HG03280 (cell line): ENCODE results near the gene AK9.
A peak's percentile ranks its signal among the peaks of the same experiment; 100 is the strongest.

Source experiments
- ATAC-seq: cut with Tn5 transposase; IDR thresholded peaks from one replicate; pipeline ENCODE4 v1.9.1; 2021; ENCODE audit warnings: mild to moderate bottlenecking, moderate library complexity; ENCODE audit not compliant: unreplicated experiment

Gene AK9

DNA sequence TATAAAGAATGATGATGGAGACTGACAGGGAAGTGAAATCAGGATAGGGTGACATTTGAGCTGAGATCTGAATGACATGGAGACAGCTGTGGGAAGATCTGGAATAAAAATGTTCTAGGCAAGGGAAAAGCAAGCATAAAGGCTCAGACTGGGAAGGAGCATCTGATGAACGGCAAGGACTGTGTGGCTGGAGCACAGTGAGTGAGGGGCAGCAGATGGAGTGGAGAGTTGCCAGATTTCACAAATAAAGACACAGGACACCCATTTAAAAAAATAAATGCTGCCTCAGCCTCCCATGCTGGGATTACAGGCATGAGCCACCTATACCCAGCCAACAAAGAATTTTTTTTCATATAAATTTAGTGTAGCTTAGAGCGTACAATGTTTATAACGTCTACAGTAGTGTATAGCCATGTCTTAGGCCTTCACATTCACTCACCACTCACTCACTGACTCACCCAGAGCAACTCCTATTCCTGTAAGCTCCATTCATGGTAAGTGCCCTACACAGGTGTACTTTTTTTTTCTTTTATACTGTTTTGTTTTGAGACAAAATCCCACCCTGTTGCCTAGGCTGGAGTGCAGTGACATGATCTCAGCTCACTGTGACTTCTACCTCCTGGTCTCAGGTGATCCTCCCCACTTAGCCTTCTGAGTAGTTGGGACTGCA is 205.6 kb downstream of the AK9 start:
- ATAC-seq, result no peak

- ATAC-seq, result no peak
These were observed 206.9 kb downstream of the AK9 start for GRCh38 chr6:109484122-109484521.

DNA sequence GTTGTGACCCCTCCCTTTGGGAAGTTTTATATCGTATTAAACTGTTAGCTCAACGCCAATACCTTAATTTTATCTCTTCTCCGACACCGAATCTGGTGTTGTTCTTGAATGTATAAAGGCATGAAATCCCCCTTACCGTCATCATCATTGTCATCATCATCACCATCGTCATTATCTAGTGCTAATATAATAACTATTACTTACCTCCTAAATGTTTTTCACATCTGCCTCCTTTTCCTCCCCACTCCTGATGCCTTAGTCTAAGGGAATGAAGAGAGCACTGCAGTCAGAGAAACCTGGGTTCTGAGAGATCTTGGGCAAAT is 207.3 kb downstream of the AK9 start:
- ATAC-seq, result peak; percentile 1

GRCh38 chr6:109482905-109483734 is 207.9 kb downstream of the AK9 start, which contains the start of gene ZBTB24:
Gene ZBTB24, minus strand, starts transcription at chr6:109483219. Its CDS starts 1,193 bp downstream, at chr6:109482026.
- ATAC-seq, result peak; percentile 88

- no peak for ATAC-seq
These were observed 210.0 kb downstream of the AK9 start for GRCh38 chr6:109480993-109481480.

DNA sequence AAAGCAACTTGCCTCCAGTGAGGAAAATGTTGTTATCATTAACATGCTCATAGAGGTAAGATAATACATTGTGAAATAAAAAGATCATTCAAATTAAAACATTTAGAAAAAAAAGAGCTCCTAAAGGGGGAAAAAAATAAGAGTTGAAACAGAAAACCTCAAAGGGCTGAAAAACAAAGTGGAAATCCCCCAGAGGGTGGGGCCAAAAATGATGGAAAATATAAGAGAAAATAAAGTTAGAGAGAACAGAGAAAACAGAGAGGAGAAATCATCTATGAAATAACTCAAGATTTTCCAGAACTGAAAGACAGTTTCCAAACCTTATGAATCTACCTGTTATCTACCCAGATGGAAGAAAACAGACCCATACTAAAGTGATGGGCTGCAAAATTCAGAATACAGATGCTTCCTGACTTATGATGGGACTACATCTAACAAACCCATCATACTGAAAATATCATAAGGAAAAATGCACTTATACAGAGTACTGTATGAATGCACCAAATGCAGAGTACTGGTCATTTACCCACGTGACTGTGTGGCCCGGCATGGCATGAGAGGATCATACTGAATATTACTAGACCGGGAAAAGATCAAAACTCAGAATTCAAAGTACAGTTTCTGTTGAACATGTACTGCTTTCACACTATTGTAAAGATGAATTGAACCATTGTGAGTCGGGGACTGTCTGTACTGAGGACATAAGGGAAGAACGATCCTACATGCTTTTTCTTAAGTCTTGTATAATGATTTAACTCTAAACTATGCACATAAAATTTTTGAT is 212.0 kb downstream of the AK9 start:
- ATAC-seq, result no peak

- no peak for ATAC-seq
These were observed 212.7 kb downstream of the AK9 start for GRCh38 chr6:109478222-109478805.

DNA sequence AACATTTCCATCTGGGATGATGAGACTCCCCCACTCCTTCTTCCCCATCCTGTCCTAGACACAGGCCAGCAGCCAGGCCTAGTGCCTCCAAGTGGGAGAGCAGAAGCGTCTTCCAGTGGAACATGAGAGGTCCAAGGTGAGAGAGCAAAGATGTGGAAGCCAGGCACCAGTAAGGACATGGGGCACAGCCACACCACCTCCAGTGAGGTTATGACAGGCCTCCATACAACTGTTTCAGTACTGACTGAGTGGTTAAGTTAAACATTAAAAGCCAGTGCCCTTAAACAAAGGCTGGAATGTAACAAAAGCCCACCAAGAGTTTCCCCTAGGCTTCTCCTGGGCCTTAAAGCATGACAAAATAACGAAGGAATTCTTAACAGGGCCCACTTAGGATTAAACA is 213.3 kb downstream of the AK9 start:
- no peak for ATAC-seq

GRCh38 chr6:109477184-109477583 is 213.8 kb downstream of the AK9 start:
- no peak for ATAC-seq

GRCh38 chr6:109475625-109476024 is 215.4 kb downstream of the AK9 start:
- no peak for ATAC-seq

DNA sequence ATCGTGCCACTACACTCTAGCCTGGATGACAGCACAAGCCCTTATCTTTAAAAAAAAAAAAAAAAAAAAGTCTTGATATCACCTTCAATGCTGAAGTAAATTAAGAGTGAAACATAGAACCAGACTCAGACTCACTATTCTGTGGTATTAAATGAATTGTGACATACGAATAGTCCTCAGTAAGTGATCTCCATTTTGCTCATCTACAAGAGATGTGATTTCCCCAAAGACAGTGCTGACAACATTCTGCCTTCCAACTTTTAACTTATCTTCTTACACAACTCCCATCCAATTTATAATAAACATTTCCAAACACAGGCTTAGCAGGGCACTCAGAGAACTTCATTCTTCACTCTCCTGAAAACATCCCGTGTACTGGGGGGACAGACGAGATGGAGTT is 216.0 kb downstream of the AK9 start:
- ATAC-seq, result no peak

DNA sequence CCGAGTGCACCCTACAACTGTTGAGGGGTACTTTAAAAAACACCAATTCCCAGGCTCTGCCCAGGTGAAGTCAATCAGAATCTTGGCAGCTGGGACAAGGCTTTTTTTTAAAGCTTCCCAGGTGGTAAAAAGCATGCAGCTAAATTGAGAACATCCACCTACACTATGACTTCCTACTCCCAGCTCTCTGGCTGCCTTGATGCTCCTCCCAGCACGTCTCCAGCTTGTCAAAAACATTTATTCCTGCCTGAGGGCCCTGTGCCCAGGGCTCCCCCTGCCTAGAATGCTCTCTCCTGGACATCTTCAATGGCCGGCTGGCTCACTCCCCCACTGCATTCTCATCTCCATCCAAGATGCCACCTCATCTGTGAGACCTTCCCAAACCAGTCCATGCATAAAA is 217.9 kb downstream of the AK9 start:
- ATAC-seq, result no peak

- peak; percentile 51 for ATAC-seq
These were observed 218.6 kb downstream of the AK9 start for GRCh38 chr6:109472132-109472995.

GRCh38 chr6:109471105-109471810 is 219.7 kb downstream of the AK9 start:
- no peak for ATAC-seq

- no peak for ATAC-seq
These were observed 221.3 kb downstream of the AK9 start for GRCh38 chr6:109469591-109470189.

GRCh38 chr6:109467696-109468095 is 223.3 kb downstream of the AK9 start:
- ATAC-seq, result no peak

- no peak for ATAC-seq
These were observed 224.6 kb downstream of the AK9 start for GRCh38 chr6:109466212-109466923.

GRCh38 chr6:109465772-109466171 is 225.2 kb downstream of the AK9 start:
- no peak for ATAC-seq
